ENCODE data around the gene POU2F3.
"Not testable (repeated sequence)": the region's sequence is repeated elsewhere in the genome, so short reads cannot be mapped to it uniquely, and the experiment has no call there.

POU2F3 gene

GRCh38 chr11:120249279-120250262, 9.6 kb downstream of the POU2F3 start:
- Histone ChIP-seq H4K20me1 (ENCODE audit: insufficient read depth, low read length) (peaks cover 18% of the 10 kb centered on the region; the same call in 1 of the 2 replicates), H3K36me3 (replicated peaks; ENCODE audit: low read depth, low read length) (no peaks in the 10 kb centered on the region), H3K9me3 (ENCODE audit: insufficient read depth, low read length) (no peaks in the 10 kb centered on the region), H2AFZ (ENCODE audit: low read depth, low read length) (no peak overlapping the region), H3K27ac (ENCODE audit: low read length) (no peak overlapping the region), H3K4me3 (ENCODE audit: low read length) (no peak overlapping the region), H3K27me3 (ENCODE audit: low read depth, low read length) (peaks cover 85% of the 10 kb centered on the region), H3K9ac (ENCODE audit: low read length) (no peak overlapping the region), H3K4me1 (ENCODE audit: low read length) (peaks cover 30% of the 10 kb centered on the region), H3K79me2 (ENCODE audit: low read length) (no peaks in the 10 kb centered on the region), H3K4me2 (ENCODE audit: low read length) (peak overlapping the region; percentile 67)
- TF ChIP-seq EZH2phosphoT487 (IDR thresholded peaks at IDR 0.05; ENCODE audit: low read depth) (no peak), CTCF (IDR thresholded peaks at IDR 0.05; ENCODE audit: low read depth, low read length) (no peak)

DNA sequence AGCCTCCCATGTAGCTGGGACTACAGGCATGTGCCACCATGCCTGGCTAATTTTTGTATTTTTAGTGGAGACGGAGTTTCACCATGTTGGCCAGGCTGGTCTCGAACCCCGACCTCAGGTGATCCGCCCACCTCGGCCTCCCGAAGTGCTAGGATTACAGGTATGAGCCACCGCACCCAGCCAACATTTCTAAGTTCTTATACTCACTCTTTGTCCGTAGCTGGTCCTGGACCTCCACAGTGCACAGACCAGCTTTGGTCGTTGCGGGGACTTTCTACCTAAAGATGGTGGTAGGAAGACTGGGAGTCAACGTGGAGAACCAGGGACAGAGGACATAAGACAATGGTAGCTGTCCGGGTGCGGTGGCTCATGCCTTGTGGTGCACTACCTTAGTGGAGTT, 13.4 kb downstream of the POU2F3 start:
- not testable (repeated sequence) for H3K4me2 ChIP-seq (ENCODE audit: low read length); H3K9ac ChIP-seq (ENCODE audit: low read length)
- peaks cover 83% of the 10 kb centered on the region for H3K27me3 ChIP-seq (ENCODE audit: low read depth, low read length)

GRCh38 chr11:120254788-120255518, 15.0 kb downstream of the POU2F3 start:
- Histone ChIP-seq H3K27me3 (ENCODE audit: low read depth, low read length) (peaks cover 85% of the 10 kb centered on the region), H3K9ac (ENCODE audit: low read length) (no peak overlapping the region), H3K4me3 (ENCODE audit: low read length) (peak overlapping the region; percentile 65)

More for the DNA sequence above, 13.4 kb downstream of the POU2F3 start:
- not testable (repeated sequence) for H3K27ac ChIP-seq (ENCODE audit: low read length); H3K36me3 ChIP-seq (replicated peaks; ENCODE audit: low read depth, low read length); H3K4me3 ChIP-seq (ENCODE audit: low read length); H3K9me3 ChIP-seq (ENCODE audit: insufficient read depth, low read length); H2AFZ ChIP-seq (ENCODE audit: low read depth, low read length); H3K79me2 ChIP-seq (ENCODE audit: low read length)
- H4K20me1 ChIP-seq (ENCODE audit: insufficient read depth, low read length): peaks cover 13% of the 10 kb centered on the region
- peaks cover 40% of the 10 kb centered on the region for H3K4me1 ChIP-seq (ENCODE audit: low read length)

GRCh38 chr11:120255519-120255866, 15.6 kb downstream of the POU2F3 start:
- Histone ChIP-seq H3K27ac (ENCODE audit: low read length) (no peak overlapping the region), H4K20me1 (ENCODE audit: insufficient read depth, low read length) (no peaks in the 10 kb centered on the region; the same call in 1 of the 2 replicates), H3K36me3 (replicated peaks; ENCODE audit: low read depth, low read length) (no peaks in the 10 kb centered on the region), H3K79me2 (ENCODE audit: low read length) (no peaks in the 10 kb centered on the region), H3K9me3 (ENCODE audit: insufficient read depth, low read length) (no peaks in the 10 kb centered on the region), H2AFZ (ENCODE audit: low read depth, low read length) (no peak overlapping the region; the same call in 1 of the 2 replicates), H3K9ac (ENCODE audit: low read length) (peak overlapping the region; percentile 39), H3K4me1 (ENCODE audit: low read length) (peaks cover 23% of the 10 kb centered on the region), H3K4me2 (ENCODE audit: low read length) (peak overlapping the region; percentile 73), H3K27me3 (ENCODE audit: low read depth, low read length) (peaks cover 83% of the 10 kb centered on the region), H3K4me3 (ENCODE audit: low read length) (peak overlapping the region; percentile 65)
- TF ChIP-seq EZH2phosphoT487 (IDR thresholded peaks at IDR 0.05; ENCODE audit: low read depth): no peak
- no peak for TF ChIP-seq CTCF (IDR thresholded peaks at IDR 0.05; ENCODE audit: low read depth, low read length)

More at GRCh38 chr11:120254788-120255518, 15.0 kb downstream of the POU2F3 start:
- Histone ChIP-seq H3K27ac (ENCODE audit: low read length) (no peak overlapping the region), H3K4me1 (ENCODE audit: low read length) (peaks cover 24% of the 10 kb centered on the region), H3K79me2 (ENCODE audit: low read length) (no peaks in the 10 kb centered on the region), H3K36me3 (replicated peaks; ENCODE audit: low read depth, low read length) (no peaks in the 10 kb centered on the region), H2AFZ (ENCODE audit: low read depth, low read length) (no peak overlapping the region), H4K20me1 (ENCODE audit: insufficient read depth, low read length) (peaks cover 3% of the 10 kb centered on the region), H3K9me3 (ENCODE audit: insufficient read depth, low read length) (no peaks in the 10 kb centered on the region), H3K4me2 (ENCODE audit: low read length) (peak overlapping the region; percentile 73)
- no peak for TF ChIP-seq CTCF (IDR thresholded peaks at IDR 0.05; ENCODE audit: low read depth, low read length)
- TF ChIP-seq EZH2phosphoT487 (IDR thresholded peaks at IDR 0.05; ENCODE audit: low read depth): no peak
